Kidney epithelial cell (primary cell): ENCODE measurements around the gene GDPD1. TPM values are rescaled to one million over a fixed set of nuclear protein-coding genes. Genes with fewer than 3 reads are reported as not detected.

Experiments used
- DNase-seq: peaks from one replicate; pipeline ENCODE4 v3.0.0-alpha.2; 2010; ENCODE audit warnings: low read depth
- H3K27me3 ChIP-seq: 2 replicates; pipeline ENCODE4 v1.6.0; 2011; ENCODE audit warnings: low read length; ENCODE audit not compliant: control insufficient read depth, insufficient read depth
- H3K36me3 ChIP-seq: 2 replicates; pipeline ENCODE4 v1.5.1; 2011; ENCODE audit warnings: low read length; ENCODE audit not compliant: control insufficient read depth, insufficient read depth
- H3K4me3 ChIP-seq: 2 replicates; pipeline ENCODE4 v1.5.1; 2011; ENCODE audit warnings: low read depth, mild to moderate bottlenecking, control low read depth, low read length
- CTCF ChIP-seq: IDR thresholded peaks from 2 replicates; pipeline ENCODE4 v1.5.1; 2011; ENCODE audit warnings: mild to moderate bottlenecking, moderate library complexity, low read length, control low read depth, inconsistent platforms; ENCODE audit not compliant: insufficient read depth, poor library complexity, severe bottlenecking
- total RNA-seq: library from RNA; depleted of rRNA; stranded (reverse); fragments of >200 nt; gene quantifications from 2 replicates; pipeline ENCODE4 v1.2.3, GENCODE V29; 2015

The GDPD1 gene
- total RNA-seq, 1 donor from 2014 or later: 1.7 TPM

GRCh38 chr17:59260722-59261121, 40.4 kb downstream of the GDPD1 start:
- no peak for DNase-seq
- no peaks in the 10 kb centered on the region for H3K36me3 ChIP-seq
- H3K4me3 ChIP-seq: no peak overlapping the region
- no peak for TF ChIP-seq CTCF
- no peaks in the 10 kb centered on the region for H3K27me3 ChIP-seq

GRCh38 chr17:59266745-59267144, 46.4 kb downstream of the GDPD1 start:
- no peak for TF ChIP-seq CTCF
- Histone ChIP-seq H3K27me3 (no peaks in the 10 kb centered on the region), H3K36me3 (no peaks in the 10 kb centered on the region), H3K4me3 (no peak overlapping the region)
- DNase-seq: no peak

GRCh38 chr17:59267776-59268175, 47.5 kb downstream of the GDPD1 start:
- no peaks in the 10 kb centered on the region for H3K36me3 ChIP-seq
- DNase-seq: no peak
- no peak for TF ChIP-seq CTCF
- H3K27me3 ChIP-seq: no peaks in the 10 kb centered on the region
- no peak overlapping the region for H3K4me3 ChIP-seq

- DNase-seq: no peak
- H3K27me3 ChIP-seq: no peaks in the 10 kb centered on the region
- no peak overlapping the region for H3K4me3 ChIP-seq
- H3K36me3 ChIP-seq: no peaks in the 10 kb centered on the region
- TF ChIP-seq CTCF: no peak
Observed at GRCh38 chr17:59275618-59276017, 55.3 kb downstream of the GDPD1 start.

- Histone ChIP-seq H3K36me3 (no peaks in the 10 kb centered on the region), H3K4me3 (no peak overlapping the region), H3K27me3 (no peaks in the 10 kb centered on the region)
- no peak for DNase-seq
- TF ChIP-seq CTCF: no peak
Observed at GRCh38 chr17:59277031-59277430, 56.7 kb downstream of the GDPD1 start.

- H3K36me3 ChIP-seq: no peaks in the 10 kb centered on the region
- no peak for DNase-seq
- H3K27me3 ChIP-seq: no peaks in the 10 kb centered on the region
- no peak for TF ChIP-seq CTCF
- H3K4me3 ChIP-seq: no peak overlapping the region
Observed at GRCh38 chr17:59278406-59278805, 58.1 kb downstream of the GDPD1 start.
